Activated gamma-delta T cell (primary cell): ENCODE results near the gene IL17RD.

Experiments
- DNase-seq: peaks from one replicate; lab custom pipeline; 2025; lab: John Stamatoyannopoulos, UW

IL17RD gene

GRCh38 chr3:57158813-57159738 is 6.1 kb downstream of the IL17RD start:
- no peak for DNase-seq

- no peak for DNase-seq
Observed at GRCh38 chr3:57158325-57158724, 6.8 kb downstream of the IL17RD start.

- no peak for DNase-seq
Observed at GRCh38 chr3:57157545-57157944, 7.6 kb downstream of the IL17RD start.

GRCh38 chr3:57155310-57155643 is 9.9 kb downstream of the IL17RD start:
- DNase-seq = no peak

GRCh38 chr3:57154470-57155309 is 10.5 kb downstream of the IL17RD start:
- no peak for DNase-seq

GRCh38 chr3:57152151-57153143 is 12.7 kb downstream of the IL17RD start:
- no peak for DNase-seq

GRCh38 chr3:57151749-57152148 is 13.4 kb downstream of the IL17RD start:
- DNase-seq = no peak

GRCh38 chr3:57151021-57151449 is 14.1 kb downstream of the IL17RD start:
- DNase-seq = no peak

- DNase-seq = no peak
Observed at GRCh38 chr3:57150113-57150581, 15.0 kb downstream of the IL17RD start.

- no peak for DNase-seq
Observed at GRCh38 chr3:57147071-57147470, 18.1 kb downstream of the IL17RD start.

- DNase-seq = no peak
Observed at GRCh38 chr3:57145852-57146251, 19.3 kb downstream of the IL17RD start.

- no peak for DNase-seq
Observed at GRCh38 chr3:57144952-57145351, 20.2 kb downstream of the IL17RD start.

GRCh38 chr3:57143886-57144459 is 21.2 kb downstream of the IL17RD start:
- DNase-seq = no peak

- no peak for DNase-seq
Observed at GRCh38 chr3:57142411-57142723, 22.8 kb downstream of the IL17RD start.

GRCh38 chr3:57141719-57142410 is 23.3 kb downstream of the IL17RD start:
- no peak for DNase-seq

- DNase-seq = no peak
Observed at GRCh38 chr3:57140894-57141293, 24.3 kb downstream of the IL17RD start.

- DNase-seq = no peak
Observed at GRCh38 chr3:57135964-57136719, 29.0 kb downstream of the IL17RD start.

- no peak for DNase-seq
Observed at GRCh38 chr3:57133157-57133556, 32.0 kb downstream of the IL17RD start.

- no peak for DNase-seq
Observed at GRCh38 chr3:57132674-57133073, 32.5 kb downstream of the IL17RD start.

GRCh38 chr3:57131210-57131588 is 34.0 kb downstream of the IL17RD start:
- DNase-seq = no peak
